ENCODE measurements around the gene CXCR6. TPM values are rescaled to one million over a fixed set of nuclear protein-coding genes. Genes with fewer than 3 reads are reported as not detected.

Gene CXCR6
- total and polyA plus RNA-seq, 8 donors: 0.08 to 0.89 (median 0.35) TPM; not detected in 1

GRCh38 chr3:45915059-45915439, 28.2 kb upstream of the CXCR6 start:
- H3K27me3 ChIP-seq: no peaks in the 10 kb centered on the region
- FAIRE-seq: no peak
- no peak overlapping the region for H3K4me3 ChIP-seq
- TF ChIP-seq CTCF (IDR thresholded peaks at IDR 0.05): no peak
- no peak for ATAC-seq
- H3K4me1 ChIP-seq: no peaks in the 10 kb centered on the region
- H3K36me3 ChIP-seq: peaks cover 0 to 12% (median 0%) of the 10 kb centered on the region in 3 donors
- 88% methylated on average over 9 of the region's 9 CpGs for whole genome bisulfite sequencing, 2 donors
- H3K9me3 ChIP-seq: no peaks in the 10 kb centered on the region
- DNase-seq: peak in 1 of 6 donors; percentile 26
- no peak overlapping the region for H3K27ac ChIP-seq
- intact Hi-C loops (cut with DNase I): no loop called here

GRCh38 chr3:45915518-45916231, 27.6 kb upstream of the CXCR6 start:
- H3K36me3 ChIP-seq: peaks cover 0 to 18% (median 0%) of the 10 kb centered on the region in 3 donors
- no peaks in the 10 kb centered on the region for H3K4me1 ChIP-seq
- intact Hi-C loops (cut with DNase I): no loop called here
- no peak overlapping the region for H3K27ac ChIP-seq
- no peaks in the 10 kb centered on the region for H3K27me3 ChIP-seq
- WGBS, 2 donors: 60% methylated on average over 13 of the region's 13 CpGs
- TF ChIP-seq CTCF (IDR thresholded peaks at IDR 0.05): no peak
- ATAC-seq: peak in 3 of 4 donors; percentile 45 to 67 (median 54)
- peak in 1 of 6 donors; percentile 45 for DNase-seq
- H3K4me3 ChIP-seq: no peak overlapping the region
- no peaks in the 10 kb centered on the region for H3K9me3 ChIP-seq
- no peak for FAIRE-seq

GRCh38 chr3:45917146-45917898, 25.9 kb upstream of the CXCR6 start:
- Histone ChIP-seq H3K27ac (no peak overlapping the region), H3K9me3 (no peaks in the 10 kb centered on the region), H3K27me3 (no peaks in the 10 kb centered on the region), H3K4me1 (no peaks in the 10 kb centered on the region), H3K36me3 (peaks cover 0 to 30% (median 0%) of the 10 kb centered on the region in 3 donors), H3K4me3 (no peak overlapping the region)
- FAIRE-seq: no peak
- no peak for TF ChIP-seq CTCF (IDR thresholded peaks at IDR 0.05)
- 85 to 91% methylated on average over 6 of the region's 6 CpGs for WGBS, 2 donors
- ATAC-seq: no peak
- DNase-seq: peak in 1 of 6 donors; percentile 13
- intact Hi-C loops (cut with DNase I): no loop called here

- Histone ChIP-seq H3K27ac (no peak overlapping the region), H3K4me1 (no peaks in the 10 kb centered on the region), H3K9me3 (no peaks in the 10 kb centered on the region), H3K27me3 (no peaks in the 10 kb centered on the region), H3K4me3 (no peak overlapping the region), H3K36me3 (peaks cover 0 to 48% (median 0%) of the 10 kb centered on the region in 3 donors)
- no peak for TF ChIP-seq CTCF (IDR thresholded peaks at IDR 0.05)
- intact Hi-C loops (cut with DNase I): loop anchor here in 1 of 3 donors (10.0 kb wide), 1 partner anchor 157 kb away; no protein-coding TSS in a partner anchor
- ATAC-seq (no peak), FAIRE-seq (no peak), DNase-seq (peak in 1 of 6 donors; percentile 38)
- 93% methylated on average over 14 of the region's 14 CpGs for WGBS, 2 donors
Observed at GRCh38 chr3:45921158-45922038, 21.9 kb upstream of the CXCR6 start.

All from pancreas (tissue), 10 donors.